Stimulated activated CD8-positive, alpha-beta memory T cell treated with anti-CD3 and anti-CD28 coated beads, Interleukin-4, amount 100 ng/mL, for 1 hour (primary cell): ENCODE data around the gene LRRC18.

Experiments used
- DNase-seq, 2 donors: peaks; one replicate each; pipeline ENCODE4 v3.0.0-alpha.2; 2020; ENCODE audit warnings: low read depth in 2 of 2, low spot score in 1 of 2

Gene LRRC18

DNA sequence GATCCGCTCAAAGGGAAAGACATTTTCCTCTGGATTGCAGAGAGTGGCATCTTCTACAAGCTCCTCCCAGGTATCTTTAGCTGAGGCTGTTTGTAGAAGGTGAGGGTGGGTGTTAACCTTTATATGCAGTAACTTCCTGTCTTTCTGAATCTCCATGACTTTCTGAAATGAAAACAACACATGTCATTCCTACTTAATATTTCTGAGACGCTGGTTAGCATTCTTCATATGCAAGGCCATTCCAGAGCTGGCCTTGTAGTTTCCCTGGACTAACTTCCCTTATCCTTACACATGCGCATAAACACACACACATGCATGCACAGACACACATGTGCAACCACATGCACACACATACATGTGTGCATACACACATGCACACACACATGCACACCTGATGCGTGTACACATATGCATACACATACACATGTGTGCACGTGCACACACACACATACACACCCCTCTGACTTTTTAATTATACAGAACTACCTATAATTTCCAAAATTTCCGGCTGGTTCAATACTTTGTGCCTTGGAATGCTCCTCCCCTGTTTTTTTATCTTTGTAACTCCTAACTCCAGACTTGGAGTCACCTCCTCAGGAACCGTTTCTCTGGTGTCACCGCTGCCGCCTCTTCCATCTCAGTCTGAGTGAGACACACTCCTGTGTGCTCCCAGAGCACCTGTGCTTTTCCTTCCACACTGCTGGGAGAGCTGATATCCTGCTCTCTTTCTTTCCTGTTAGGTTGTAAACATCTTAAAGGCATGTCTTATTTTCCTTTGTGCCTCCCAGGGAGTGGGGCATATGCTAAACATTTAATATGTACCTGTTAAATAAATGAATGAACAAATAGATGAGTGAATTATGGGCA lies 55.2 kb downstream of the LRRC18 start:
- no peak for DNase-seq

- no peak for DNase-seq
Observed at GRCh38 chr10:48883701-48884100, 55.9 kb downstream of the LRRC18 start.

- DNase-seq: no peak
Observed at GRCh38 chr10:48882881-48883280, 56.8 kb downstream of the LRRC18 start.

DNA sequence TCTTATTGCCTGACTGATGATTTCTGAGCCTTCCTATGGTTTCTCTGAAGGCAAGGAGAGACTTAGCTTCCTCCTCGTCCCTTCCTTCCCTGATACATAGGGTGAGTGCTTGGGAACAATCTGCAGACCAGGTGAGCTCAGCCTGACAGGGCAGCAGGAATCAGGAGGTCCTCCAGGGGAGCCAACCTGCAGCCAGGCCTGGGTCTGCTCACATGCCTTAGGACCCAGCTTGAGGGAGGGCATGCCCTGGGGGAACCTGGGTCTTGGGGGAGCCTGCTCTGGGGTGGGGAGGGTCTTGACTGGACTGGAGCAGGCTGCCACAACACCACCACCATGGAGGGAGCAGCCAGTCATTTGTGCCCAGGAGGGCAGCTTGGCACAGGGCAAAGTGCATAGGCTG lies 57.7 kb downstream of the LRRC18 start:
- no peak for DNase-seq

DNA sequence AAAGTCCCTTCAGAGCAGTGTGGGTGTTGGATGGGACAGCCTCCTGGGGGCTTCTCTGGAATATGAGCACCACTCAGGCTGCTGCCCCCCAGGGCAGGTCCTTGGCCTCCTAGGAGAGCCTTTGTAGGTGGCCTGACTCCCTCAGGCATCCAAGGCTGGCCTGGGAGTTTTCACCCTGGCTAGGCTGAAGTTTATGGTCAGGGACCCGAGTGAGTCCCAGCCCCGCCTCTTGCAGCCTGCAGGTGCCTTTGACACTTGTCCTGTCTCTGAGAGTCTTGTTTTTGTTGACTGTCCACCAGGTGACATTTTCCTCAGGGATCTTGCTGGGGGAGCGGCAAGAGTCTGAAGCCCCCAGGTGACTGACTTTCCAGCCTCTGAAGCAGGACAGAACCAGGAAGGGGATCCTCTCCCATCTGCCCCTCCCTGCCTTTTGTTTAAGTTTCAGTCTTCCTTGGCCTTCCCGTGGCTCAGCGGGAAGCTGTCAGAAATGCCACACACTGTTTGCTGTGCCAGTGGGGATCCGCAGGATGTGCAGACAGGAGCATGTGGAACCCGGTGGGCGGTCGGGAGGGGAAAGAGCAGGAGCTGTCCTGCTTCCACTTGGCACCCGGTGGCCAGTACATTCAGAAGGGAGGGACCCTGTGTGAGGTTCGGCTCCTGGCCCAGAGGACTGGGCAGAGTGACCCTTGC lies 59.5 kb downstream of the LRRC18 start:
- no peak for DNase-seq

DNA sequence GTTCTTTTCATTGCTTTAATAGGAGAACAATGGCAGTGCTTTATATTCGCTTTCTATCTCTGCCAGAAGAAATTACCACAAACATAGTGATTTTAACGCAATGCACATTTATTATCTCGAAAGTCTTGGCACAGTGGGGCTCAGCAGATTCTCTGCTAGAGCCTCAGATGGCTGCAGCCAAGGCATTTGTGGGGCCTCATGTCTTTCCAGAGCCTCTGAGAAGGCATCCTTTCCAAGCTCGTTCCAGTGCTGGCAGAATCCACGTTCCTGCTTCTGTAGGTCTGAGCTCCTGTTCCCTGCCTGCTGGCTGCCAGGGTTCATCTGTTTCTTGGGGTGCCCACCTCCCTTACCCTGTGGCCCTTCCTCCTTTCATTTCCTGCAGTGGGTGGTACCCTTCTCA lies 60.2 kb downstream of the LRRC18 start:
- no peak for DNase-seq

GRCh38 chr10:48878091-48878490 lies 61.5 kb downstream of the LRRC18 start:
- no peak for DNase-seq

DNA sequence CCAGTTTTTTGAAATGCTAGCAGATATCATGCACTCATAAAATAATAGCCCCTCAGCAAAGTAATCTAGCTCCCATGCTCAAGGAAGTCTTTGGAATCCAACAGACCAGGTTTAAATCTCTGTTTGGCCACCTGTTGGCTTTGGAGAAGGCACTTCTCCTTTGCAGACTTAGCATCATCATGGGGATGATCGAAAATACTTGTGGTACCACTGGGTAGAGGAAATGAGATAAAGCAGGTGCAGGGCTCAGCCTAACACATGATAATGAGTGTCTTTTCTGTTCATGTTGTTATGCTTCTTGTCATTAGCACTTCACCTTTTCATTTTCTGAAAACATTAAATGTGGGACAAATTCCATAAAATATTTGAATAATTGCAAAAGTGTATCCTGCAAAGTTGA lies 67.4 kb downstream of the LRRC18 start:
- no peak for DNase-seq
